ENCODE measurements around the gene PRXL2B. TPM values are rescaled to one million over a fixed set of nuclear protein-coding genes. Genes with fewer than 3 reads are reported as not detected.
A peak's percentile ranks its signal among the peaks of the same experiment; 100 is the strongest.

The PRXL2B gene
- total RNA-seq, 1 donor from 2014 or later, result 34.7 TPM

- peaks cover 9% of the 10 kb centered on the region for H3K27me3 Mint-ChIP-seq (ENCODE audit: low read depth)
- peaks cover 9% of the 10 kb centered on the region for H3K9me3 Mint-ChIP-seq
- no peaks in the 10 kb centered on the region for H3K4me1 Mint-ChIP-seq
- DNase-seq (ENCODE audit: low spot score in 2 of 2, unreplicated experiment in 2 of 2), result peak in 1 of 2 experiments; percentile 36
- no peak overlapping the region for H3K4me3 Mint-ChIP-seq
- no peaks in the 10 kb centered on the region for H3K36me3 Mint-ChIP-seq
- no peak overlapping the region for H3K27ac Mint-ChIP-seq
- TF ChIP-seq CTCF (IDR thresholded peaks at IDR 0.05; ENCODE audit: unreplicated experiment), result no peak
Observed at GRCh38 chr1:2609319-2610035, 22.9 kb downstream of the PRXL2B start.

GRCh38 chr1:2610036-2610959 lies 23.7 kb downstream of the PRXL2B start:
- H3K27me3 Mint-ChIP-seq (ENCODE audit: low read depth), result peaks cover 9% of the 10 kb centered on the region
- H3K4me3 Mint-ChIP-seq, result no peak overlapping the region
- DNase-seq (ENCODE audit: low spot score in 2 of 2, unreplicated experiment in 2 of 2), result peak in 1 of 2 experiments; percentile 37
- H3K4me1 Mint-ChIP-seq, result no peaks in the 10 kb centered on the region
- peaks cover 16% of the 10 kb centered on the region for H3K9me3 Mint-ChIP-seq
- no peaks in the 10 kb centered on the region for H3K36me3 Mint-ChIP-seq
- no peak for TF ChIP-seq CTCF (IDR thresholded peaks at IDR 0.05; ENCODE audit: unreplicated experiment)
- no peak overlapping the region for H3K27ac Mint-ChIP-seq

- H3K9me3 Mint-ChIP-seq, result peaks cover 22% of the 10 kb centered on the region
- no peak overlapping the region for H3K4me3 Mint-ChIP-seq
- H3K4me1 Mint-ChIP-seq, result no peaks in the 10 kb centered on the region
- H3K36me3 Mint-ChIP-seq, result no peaks in the 10 kb centered on the region
- no peak for TF ChIP-seq CTCF (IDR thresholded peaks at IDR 0.05; ENCODE audit: unreplicated experiment)
- peak in 1 of 2 experiments; percentile 56 for DNase-seq (ENCODE audit: low spot score in 2 of 2, unreplicated experiment in 2 of 2)
- H3K27me3 Mint-ChIP-seq (ENCODE audit: low read depth), result peaks cover 9% of the 10 kb centered on the region
- no peak overlapping the region for H3K27ac Mint-ChIP-seq
Observed at GRCh38 chr1:2611031-2611501, 24.5 kb downstream of the PRXL2B start.

GRCh38 chr1:2611621-2612437 lies 25.3 kb downstream of the PRXL2B start:
- peaks cover 29% of the 10 kb centered on the region for H3K9me3 Mint-ChIP-seq
- H3K36me3 Mint-ChIP-seq, result no peaks in the 10 kb centered on the region
- H3K27me3 Mint-ChIP-seq (ENCODE audit: low read depth), result peaks cover 9% of the 10 kb centered on the region
- no peak overlapping the region for H3K27ac Mint-ChIP-seq
- H3K4me3 Mint-ChIP-seq, result no peak overlapping the region
- TF ChIP-seq CTCF (IDR thresholded peaks at IDR 0.05; ENCODE audit: unreplicated experiment), result no peak
- no peaks in the 10 kb centered on the region for H3K4me1 Mint-ChIP-seq
- DNase-seq (ENCODE audit: low spot score in 2 of 2, unreplicated experiment in 2 of 2), result peak in 1 of 2 experiments; percentile 36

All from mesothelial cell of epicardium (in vitro differentiated cells).